ENCODE measurements around the gene NEGR1. TPM values are rescaled to one million over a fixed set of nuclear protein-coding genes. Genes with fewer than 3 reads are reported as not detected.

NEGR1 gene
- total RNA-seq, 1 donor from 2014 or later, result 2.4 TPM

DNA sequence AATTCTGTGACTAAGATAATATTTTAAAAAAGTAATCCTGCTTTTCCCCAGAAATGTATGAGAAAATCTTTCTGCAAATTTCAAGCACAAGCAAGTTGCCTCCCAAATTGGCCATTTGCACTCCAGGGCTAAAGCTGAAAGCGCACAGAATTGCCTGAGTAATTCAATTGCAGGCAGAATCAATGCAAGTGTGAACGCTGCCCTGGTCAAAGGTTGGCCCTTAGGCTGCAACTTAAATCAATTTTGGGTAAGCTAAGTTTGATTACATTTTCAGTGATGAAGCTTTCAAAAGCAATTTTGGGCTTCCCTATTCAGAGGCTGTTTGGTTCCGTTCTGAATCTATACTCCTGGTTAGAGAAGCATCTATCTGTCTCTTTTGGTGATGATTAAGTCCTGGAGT lies 699.7 kb downstream of the NEGR1 start:
- no peaks in the 10 kb centered on the region for H3K27me3 Mint-ChIP-seq (ENCODE audit: low read depth)
- no peaks in the 10 kb centered on the region for H3K36me3 Mint-ChIP-seq
- DNase-seq (ENCODE audit: low spot score in 2 of 2, unreplicated experiment in 2 of 2), result no peak
- no peak for TF ChIP-seq CTCF (IDR thresholded peaks at IDR 0.05; ENCODE audit: unreplicated experiment)
- H3K4me1 Mint-ChIP-seq, result no peaks in the 10 kb centered on the region
- H3K9me3 Mint-ChIP-seq, result no peaks in the 10 kb centered on the region
- H3K27ac Mint-ChIP-seq, result no peak overlapping the region
- no peak overlapping the region for H3K4me3 Mint-ChIP-seq

GRCh38 chr1:71577451-71578131 lies 704.7 kb downstream of the NEGR1 start:
- Mint-ChIP-seq H3K9me3 (no peaks in the 10 kb centered on the region), H3K27me3 (ENCODE audit: low read depth) (no peaks in the 10 kb centered on the region), H3K4me3 (no peak overlapping the region), H3K36me3 (no peaks in the 10 kb centered on the region), H3K27ac (no peak overlapping the region), H3K4me1 (no peaks in the 10 kb centered on the region)
- no peak for TF ChIP-seq CTCF (IDR thresholded peaks at IDR 0.05; ENCODE audit: unreplicated experiment)
- no peak for DNase-seq (ENCODE audit: low spot score in 2 of 2, unreplicated experiment in 2 of 2)

- TF ChIP-seq CTCF (IDR thresholded peaks at IDR 0.05; ENCODE audit: unreplicated experiment), result no peak
- Mint-ChIP-seq H3K36me3 (no peaks in the 10 kb centered on the region), H3K27me3 (ENCODE audit: low read depth) (no peaks in the 10 kb centered on the region), H3K4me1 (no peaks in the 10 kb centered on the region), H3K4me3 (no peak overlapping the region), H3K27ac (no peak overlapping the region), H3K9me3 (no peaks in the 10 kb centered on the region)
- no peak for DNase-seq (ENCODE audit: low spot score in 2 of 2, unreplicated experiment in 2 of 2)
Measured at GRCh38 chr1:71572038-71572437, 710.3 kb downstream of the NEGR1 start.

GRCh38 chr1:71566413-71566812 lies 715.9 kb downstream of the NEGR1 start:
- DNase-seq (ENCODE audit: low spot score in 2 of 2, unreplicated experiment in 2 of 2), result no peak
- H3K4me3 Mint-ChIP-seq, result no peak overlapping the region
- H3K4me1 Mint-ChIP-seq, result peaks cover 5% of the 10 kb centered on the region
- no peaks in the 10 kb centered on the region for H3K9me3 Mint-ChIP-seq
- TF ChIP-seq CTCF (IDR thresholded peaks at IDR 0.05; ENCODE audit: unreplicated experiment), result no peak
- H3K36me3 Mint-ChIP-seq, result no peaks in the 10 kb centered on the region
- H3K27ac Mint-ChIP-seq, result no peak overlapping the region
- H3K27me3 Mint-ChIP-seq (ENCODE audit: low read depth), result no peaks in the 10 kb centered on the region

DNA sequence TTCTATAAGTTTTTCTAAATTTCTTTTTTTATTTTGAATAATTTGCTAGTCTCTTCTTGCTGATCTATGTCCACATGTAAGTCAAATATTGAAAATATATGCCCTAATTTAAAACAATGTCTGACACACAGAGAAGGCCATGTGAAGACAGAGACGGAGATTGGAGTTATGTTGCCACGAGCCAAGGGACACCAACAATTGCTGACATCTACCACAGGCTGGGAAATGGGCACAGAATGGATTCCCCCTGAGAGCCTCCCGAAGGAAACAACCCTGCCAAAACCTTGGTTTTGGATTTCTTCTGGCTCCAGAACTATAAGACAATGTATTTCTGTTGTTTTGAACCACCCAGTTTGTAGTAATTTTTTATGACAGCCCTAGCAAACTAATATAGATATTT lies 716.5 kb downstream of the NEGR1 start:
- Mint-ChIP-seq H3K9me3 (no peaks in the 10 kb centered on the region), H3K36me3 (no peaks in the 10 kb centered on the region), H3K27ac (no peak overlapping the region), H3K27me3 (ENCODE audit: low read depth) (no peaks in the 10 kb centered on the region), H3K4me1 (peaks cover 5% of the 10 kb centered on the region), H3K4me3 (no peak overlapping the region)
- TF ChIP-seq CTCF (IDR thresholded peaks at IDR 0.05; ENCODE audit: unreplicated experiment), result no peak
- no peak for DNase-seq (ENCODE audit: low spot score in 2 of 2, unreplicated experiment in 2 of 2)

DNA sequence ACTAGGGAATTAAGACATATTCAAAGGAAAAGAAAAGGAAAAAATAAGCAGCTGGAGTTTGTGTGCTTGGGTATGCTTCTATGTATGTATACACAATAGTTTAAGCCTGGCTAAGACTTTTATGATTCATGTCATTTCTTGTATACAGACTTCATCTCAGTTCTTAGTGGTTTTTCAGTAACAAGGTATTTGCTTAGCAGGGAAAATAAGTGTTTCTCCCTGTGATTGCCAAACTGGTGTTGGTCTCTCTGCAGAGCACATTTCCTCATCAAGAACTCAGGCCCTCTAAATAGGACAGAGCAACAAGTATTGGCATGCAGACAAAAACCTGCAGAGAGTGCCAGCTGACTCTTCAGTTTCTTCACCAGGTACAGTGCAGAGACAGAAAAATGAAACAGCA lies 717.1 kb downstream of the NEGR1 start:
- no peak for TF ChIP-seq CTCF (IDR thresholded peaks at IDR 0.05; ENCODE audit: unreplicated experiment)
- Mint-ChIP-seq H3K9me3 (no peaks in the 10 kb centered on the region), H3K27me3 (ENCODE audit: low read depth) (no peaks in the 10 kb centered on the region), H3K4me1 (peaks cover 5% of the 10 kb centered on the region), H3K4me3 (no peak overlapping the region), H3K36me3 (no peaks in the 10 kb centered on the region), H3K27ac (no peak overlapping the region)
- no peak for DNase-seq (ENCODE audit: low spot score in 2 of 2, unreplicated experiment in 2 of 2)
